ENCODE results near the gene BTBD9. TPM values are rescaled to one million over a fixed set of nuclear protein-coding genes. Genes with fewer than 3 reads are reported as not detected.

The BTBD9 gene
- total and polyA plus RNA-seq, 2 donors (not counting 3 experiments of a cell fraction or from before 2014, with no cell fraction given) = 4.9 to 15.0 TPM

- TF ChIP-seq FOS (IDR thresholded peaks at IDR 0.05; ENCODE audit: borderline replicate concordance, insufficient read depth, low read length) = no peak
- no peak for TF ChIP-seq CTCF (IDR thresholded peaks at IDR 0.05; ENCODE audit: extremely low read depth in 1 of 2, insufficient read depth in 1 of 2, low read depth in 1 of 2, low read length in 2 of 2)
- no peak for TF ChIP-seq MYC (IDR thresholded peaks at IDR 0.05; ENCODE audit: low read depth, low read length)
- TF ChIP-seq MAX (IDR thresholded peaks at IDR 0.05; ENCODE audit: insufficient read depth, insufficient read length) = no peak
- no peak for TF ChIP-seq POLR2AphosphoS5 (IDR thresholded peaks at IDR 0.05; ENCODE audit: insufficient read depth, low read depth, low read length)
- TF ChIP-seq GATA2 (IDR thresholded peaks at IDR 0.05; ENCODE audit: insufficient read depth, insufficient read length, low read depth, low read length) = no peak
- no peak for TF ChIP-seq JUN (IDR thresholded peaks at IDR 0.05; ENCODE audit: borderline replicate concordance, insufficient read depth, insufficient read length, low read depth)
- no peak for TF ChIP-seq POLR2A (IDR thresholded peaks at IDR 0.05; ENCODE audit: low read depth, low read length)
- no peak for TF ChIP-seq EZH2 (IDR thresholded peaks at IDR 0.05; ENCODE audit: borderline replicate concordance, low read depth, low read length, severe bottlenecking)
- CTCF ChIA-PET = interaction anchor here (1.0 kb wide), 2 partner anchors 17 to 215 kb away, joined by 3 read pairs; no protein-coding TSS in a partner anchor
- Histone ChIP-seq H3K79me2 (ENCODE audit: control insufficient read depth, insufficient read depth, low read length) (no peaks in the 10 kb centered on the region), H3K9me1 (replicated peaks; ENCODE audit: control insufficient read depth, extremely low read depth, insufficient read depth, low read length) (no peaks in the 10 kb centered on the region), H3K9ac (replicated peaks; ENCODE audit: extremely low read depth, insufficient read depth, low read length) (no peak overlapping the region), H3K27ac (ENCODE audit: insufficient read depth, low read depth, low read length) (no peak overlapping the region), H3K27me3 (ENCODE audit: control insufficient read depth in 2 of 2, insufficient read depth in 2 of 2, low read length in 2 of 2) (no peaks in the 10 kb centered on the region), H4K20me1 (replicated peaks; ENCODE audit: control insufficient read depth, extremely low read depth, insufficient read depth, low read length) (no peaks in the 10 kb centered on the region), H3K36me3 (ENCODE audit: control insufficient read depth in 2 of 2, extremely low read depth in 1 of 2, insufficient read depth in 2 of 2, low read length in 2 of 2) (no peaks in the 10 kb centered on the region), H2AFZ (ENCODE audit: low read depth, low read length) (no peak overlapping the region), H3K4me3 (replicated peaks in 1 of 3; ENCODE audit: insufficient read depth in 1 of 3, low read depth in 1 of 3, low read length in 3 of 3) (no peak overlapping the region), H3K4me1 (ENCODE audit: control insufficient read depth, extremely low read depth, insufficient read depth, low read length) (peaks cover 17% of the 10 kb centered on the region), H3K9me3 (replicated peaks; ENCODE audit: control insufficient read depth, insufficient read depth, low read length) (no peaks in the 10 kb centered on the region), H3K4me2 (ENCODE audit: insufficient read depth, low read length) (no peak overlapping the region)
- FAIRE-seq (no peak), DNase-seq (ENCODE audit: low read depth, low spot score) (no peak)
- dilution Hi-C loops (cut with MboI; ENCODE audit: extremely low pct_ligation_motif_present, low sequenced_read_pairs) (no loop called here), intact Hi-C loops (cut with micrococcal nuclease) (no loop called here)
- BruUV-seq (replicated peaks) = no TSS peak
- POLR2A ChIA-PET = no interaction called here
These were observed 360.3 kb downstream of the BTBD9 start for GRCh38 chr6:38279423-38279822.

Measured in endothelial cell of umbilical vein (primary cell).